Trophoblast cell (in vitro differentiated cells and primary cell): ENCODE results near the gene FAM13A.

ENCODE experiments used
- DNase-seq, 2 donors: peaks; one replicate each; pipeline ENCODE4 v3.0.0-alpha.2; 2016
- H2AFZ ChIP-seq: 2 replicates; pipeline ENCODE4 v1.6.1; 2013; ENCODE audit warnings: low read length, moderate library complexity, mild to moderate bottlenecking; ENCODE audit not compliant: insufficient read depth, poor library complexity
- H2AK5ac ChIP-seq: 2 replicates; pipeline ENCODE4 v1.6.1; 2013; ENCODE audit warnings: mild to moderate bottlenecking, low read length
- H2BK120ac ChIP-seq: 2 replicates; pipeline ENCODE4 v1.6.1; 2013; ENCODE audit warnings: low read length, mild to moderate bottlenecking, moderate library complexity; ENCODE audit not compliant: insufficient read depth, poor library complexity
- H2BK12ac ChIP-seq: 2 replicates; pipeline ENCODE4 v1.6.1; 2013; ENCODE audit warnings: mild to moderate bottlenecking, low read length, moderate library complexity
- H2BK5ac ChIP-seq: 2 replicates; pipeline ENCODE4 v1.6.1; 2013; ENCODE audit warnings: low read length, low read depth, moderate library complexity, mild to moderate bottlenecking; ENCODE audit not compliant: poor library complexity
- H3K14ac ChIP-seq: 2 replicates; pipeline ENCODE4 v1.6.1; 2013; ENCODE audit warnings: mild to moderate bottlenecking, low read length
- H3K18ac ChIP-seq: 2 replicates; pipeline ENCODE4 v1.6.1; 2013; ENCODE audit warnings: mild to moderate bottlenecking, low read length
- H3K23ac ChIP-seq: 2 replicates; pipeline ENCODE4 v1.6.1; 2013; ENCODE audit warnings: low read length
- H3K27ac ChIP-seq: 2 replicates; pipeline ENCODE4 v1.5.1; 2013; ENCODE audit warnings: low read depth, mild to moderate bottlenecking, inconsistent platforms, low read length, moderate library complexity
- H3K27me3 ChIP-seq: 2 replicates; pipeline ENCODE4 v1.6.1; 2013; ENCODE audit warnings: inconsistent platforms, mild to moderate bottlenecking, low read length, moderate library complexity; ENCODE audit not compliant: insufficient read depth
- H3K36me3 ChIP-seq, 2 experiments: 1 replicate in 1 of 2; 2 replicates in 1 of 2; pipeline ENCODE4 v1.6.1; 2013; ENCODE audit warnings: low read length in 2 of 2, mild to moderate bottlenecking in 2 of 2, moderate library complexity in 1 of 2; ENCODE audit not compliant: insufficient read depth in 2 of 2, control insufficient read depth in 1 of 2
- H3K4ac ChIP-seq: 2 replicates; pipeline ENCODE4 v1.6.1; 2013; ENCODE audit warnings: low read depth, mild to moderate bottlenecking, low read length, moderate library complexity
- H3K4me1 ChIP-seq, 2 experiments: 1 replicate in 1 of 2; 2 replicates in 1 of 2; pipeline ENCODE4 v1.6.1; 2013; ENCODE audit warnings: low read length in 2 of 2, mild to moderate bottlenecking in 2 of 2, moderate library complexity in 1 of 2; ENCODE audit not compliant: insufficient read depth in 2 of 2, control insufficient read depth in 1 of 2
- H3K4me2 ChIP-seq: 2 replicates; pipeline ENCODE4 v1.6.1; 2013; ENCODE audit warnings: inconsistent platforms, mild to moderate bottlenecking, low read length, moderate library complexity
- H3K4me3 ChIP-seq: 2 replicates; pipeline ENCODE4 v1.5.1; 2013; ENCODE audit warnings: mild to moderate bottlenecking, low read depth, low read length, inconsistent platforms
- H3K79me1 ChIP-seq: one replicate; pipeline ENCODE4 v1.6.1; 2013; ENCODE audit warnings: low read length
- H3K79me2 ChIP-seq: 2 replicates; pipeline ENCODE4 v1.6.1; 2013; ENCODE audit warnings: low read length, mild to moderate bottlenecking; ENCODE audit not compliant: control insufficient read depth, insufficient read depth, poor library complexity
- H3K9ac ChIP-seq: 2 replicates; pipeline ENCODE4 v1.6.1; 2013; ENCODE audit warnings: mild to moderate bottlenecking, low read length
- H3K9me3 ChIP-seq: 2 replicates; pipeline ENCODE4 v1.6.1; 2013; ENCODE audit warnings: low read depth, mild to moderate bottlenecking, control low read depth, inconsistent platforms, low read length; ENCODE audit not compliant: insufficient read depth
- H4K12ac ChIP-seq: 2 replicates; pipeline ENCODE4 v1.6.1; 2013; ENCODE audit warnings: low read depth, mild to moderate bottlenecking, low read length, moderate library complexity
- H4K8ac ChIP-seq: 2 replicates; pipeline ENCODE4 v1.6.1; 2013; ENCODE audit warnings: low read depth, mild to moderate bottlenecking, low read length, moderate library complexity
- H4K91ac ChIP-seq: one replicate; pipeline ENCODE4 v1.6.1; 2013; ENCODE audit warnings: low read depth, mild to moderate bottlenecking, low read length, moderate library complexity
- WGBS: extraction: QIAGEN DNeasy Blood & Tissue Kit; methylation state at CpG from one replicate; pipeline ENCODE4 v1.1.7; 2013; ENCODE audit warnings: missing lambda C conversion rate; ENCODE audit not compliant: insufficient read length, insufficient coverage; ENCODE audit errors: extremely low coverage; 5-methylcytosine and 5-hydroxymethylcytosine counted together

FAM13A gene

DNA sequence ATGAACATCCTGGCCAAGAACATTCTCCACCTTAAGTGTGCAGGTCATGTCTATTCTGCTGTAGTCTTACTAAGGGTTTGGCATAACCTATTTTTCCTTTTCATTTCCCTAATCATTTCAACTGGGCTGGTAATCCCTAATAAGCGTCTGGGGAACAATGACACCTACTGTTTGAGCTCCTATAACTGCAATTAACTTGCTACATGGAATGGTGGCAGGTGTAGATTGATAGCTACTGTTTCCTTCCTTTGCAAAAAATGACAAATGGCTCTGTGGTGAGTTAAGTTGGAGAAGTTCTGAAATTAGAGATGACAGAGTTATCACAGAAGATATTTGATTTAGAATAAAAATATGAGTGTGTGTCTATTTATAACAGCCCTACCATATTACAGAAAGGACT lies 254.8 kb downstream of the FAM13A start:
- no CpG with 5 or more reads among the region's 1 CpG for WGBS
- no peaks in the 10 kb centered on the region for H3K27me3 ChIP-seq
- no peak for DNase-seq
- no peak overlapping the region for H2AK5ac ChIP-seq
- H3K79me1 ChIP-seq, result no peaks in the 10 kb centered on the region
- H2AFZ ChIP-seq, result no peak overlapping the region
- H2BK120ac ChIP-seq, result no peak overlapping the region
- no peak overlapping the region for H4K8ac ChIP-seq
- H3K23ac ChIP-seq, result no peak overlapping the region
- H3K9me3 ChIP-seq, result no peaks in the 10 kb centered on the region
- H3K14ac ChIP-seq, result no peak overlapping the region
- no peaks in the 10 kb centered on the region for H3K4me1 ChIP-seq
- H3K4me2 ChIP-seq, result no peak overlapping the region
- H3K27ac ChIP-seq, result no peak overlapping the region
- H3K36me3 ChIP-seq, result no peaks in the 10 kb centered on the region
- no peak overlapping the region for H4K12ac ChIP-seq
- H2BK12ac ChIP-seq, result no peak overlapping the region
- no peaks in the 10 kb centered on the region for H3K79me2 ChIP-seq
- no peak overlapping the region for H3K18ac ChIP-seq
- no peak overlapping the region for H3K9ac ChIP-seq
- no peak overlapping the region for H4K91ac ChIP-seq
- H2BK5ac ChIP-seq, result no peak overlapping the region
- no peak overlapping the region for H3K4ac ChIP-seq
- no peak overlapping the region for H3K4me3 ChIP-seq

DNA sequence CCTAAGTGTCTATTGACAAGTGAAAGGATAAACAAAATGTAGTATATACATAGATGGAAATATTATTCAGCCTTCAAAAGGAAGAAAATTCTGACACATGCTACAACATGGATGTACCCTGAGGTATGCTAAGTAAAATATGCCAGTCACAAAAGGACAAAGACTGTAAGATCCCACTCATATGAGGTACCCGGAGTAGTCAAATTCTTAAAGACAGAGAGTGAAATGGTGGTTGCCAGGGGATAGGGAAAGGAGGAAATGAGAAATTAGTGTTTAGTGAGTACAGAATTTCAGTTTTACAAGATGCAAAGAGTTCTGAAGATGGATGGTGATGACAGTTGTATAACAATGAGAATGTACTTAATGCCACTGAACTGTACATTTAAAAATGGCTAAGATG lies 257.1 kb downstream of the FAM13A start:
- WGBS, result no CpG with 5 or more reads among the region's 1 CpG

DNA sequence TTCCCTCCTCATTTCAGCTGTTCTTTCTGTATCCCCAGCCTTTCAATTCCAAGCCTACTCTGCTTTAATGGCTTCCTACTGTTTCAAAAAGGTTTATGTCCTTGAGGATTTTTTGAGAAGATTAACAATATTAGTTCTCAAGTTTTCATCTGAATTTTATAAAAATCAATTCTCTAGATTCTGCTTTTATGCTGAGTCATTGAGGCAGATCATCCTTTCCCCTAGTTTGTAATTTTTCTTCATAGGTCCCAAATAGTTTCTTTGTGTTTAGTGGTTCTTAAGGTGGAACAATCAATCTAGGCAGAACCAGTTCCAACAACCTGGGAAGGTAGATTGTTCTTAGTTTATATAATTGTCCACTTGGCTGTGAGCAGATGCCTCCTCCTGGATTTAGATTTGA lies 259.3 kb downstream of the FAM13A start:
- Histone ChIP-seq H3K27me3 (no peaks in the 10 kb centered on the region), H2AFZ (no peak overlapping the region), H3K27ac (no peak overlapping the region), H3K9ac (no peak overlapping the region), H4K8ac (no peak overlapping the region), H3K4ac (no peak overlapping the region), H3K4me1 (no peaks in the 10 kb centered on the region), H2BK120ac (no peak overlapping the region), H3K79me2 (no peaks in the 10 kb centered on the region), H3K9me3 (no peaks in the 10 kb centered on the region), H3K4me2 (no peak overlapping the region), H2BK5ac (no peak overlapping the region), H3K18ac (no peak overlapping the region), H3K23ac (no peak overlapping the region), H2AK5ac (no peak overlapping the region), H2BK12ac (no peak overlapping the region), H3K36me3 (no peaks in the 10 kb centered on the region), H3K79me1 (no peaks in the 10 kb centered on the region), H3K14ac (no peak overlapping the region), H4K12ac (no peak overlapping the region), H4K91ac (no peak overlapping the region), H3K4me3 (no peak overlapping the region)
- no peak for DNase-seq

More for the DNA sequence above, 257.1 kb downstream of the FAM13A start:
- no peaks in the 10 kb centered on the region for H3K79me2 ChIP-seq
- H4K8ac ChIP-seq, result no peak overlapping the region
- H2BK120ac ChIP-seq, result no peak overlapping the region
- H3K9me3 ChIP-seq, result no peaks in the 10 kb centered on the region
- H3K27me3 ChIP-seq, result no peaks in the 10 kb centered on the region
- H2BK12ac ChIP-seq, result no peak overlapping the region
- H3K9ac ChIP-seq, result no peak overlapping the region
- DNase-seq, result no peak
- no peaks in the 10 kb centered on the region for H3K79me1 ChIP-seq
- no peak overlapping the region for H2AK5ac ChIP-seq
- no peak overlapping the region for H3K14ac ChIP-seq
- H3K4ac ChIP-seq, result no peak overlapping the region
- no peak overlapping the region for H2AFZ ChIP-seq
- no peaks in the 10 kb centered on the region for H3K4me1 ChIP-seq
- H3K4me3 ChIP-seq, result no peak overlapping the region
- no peak overlapping the region for H2BK5ac ChIP-seq
- no peak overlapping the region for H4K12ac ChIP-seq
- no peak overlapping the region for H4K91ac ChIP-seq
- no peak overlapping the region for H3K23ac ChIP-seq
- H3K4me2 ChIP-seq, result no peak overlapping the region
- no peak overlapping the region for H3K27ac ChIP-seq
- H3K36me3 ChIP-seq, result no peaks in the 10 kb centered on the region
- H3K18ac ChIP-seq, result no peak overlapping the region

DNA sequence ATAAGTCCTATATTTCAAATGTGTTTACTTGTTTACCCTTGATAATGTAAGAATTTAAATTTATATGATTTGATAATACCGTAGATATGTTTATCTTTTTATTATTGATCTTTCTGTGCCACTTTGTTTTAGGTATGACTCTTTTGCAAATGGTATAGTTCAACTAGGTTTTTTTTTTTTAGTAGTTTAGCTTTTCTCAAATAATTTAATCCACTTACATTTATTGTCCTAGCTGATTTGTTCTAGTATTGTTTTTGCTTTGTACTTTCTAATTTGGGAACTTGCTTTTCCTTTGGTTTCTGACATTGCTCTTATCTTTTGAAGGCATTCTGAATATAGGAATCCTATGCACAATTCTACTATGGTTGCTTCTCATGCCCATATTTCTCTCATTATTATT lies 260.4 kb downstream of the FAM13A start:
- H3K4me2 ChIP-seq, result no peak overlapping the region
- H4K12ac ChIP-seq, result no peak overlapping the region
- H3K23ac ChIP-seq, result no peak overlapping the region
- no peak overlapping the region for H2BK120ac ChIP-seq
- no peak overlapping the region for H2AFZ ChIP-seq
- H3K14ac ChIP-seq, result no peak overlapping the region
- no peaks in the 10 kb centered on the region for H3K9me3 ChIP-seq
- no peak for DNase-seq
- H3K9ac ChIP-seq, result no peak overlapping the region
- no peak overlapping the region for H3K4me3 ChIP-seq
- no CpG with 5 or more reads among the region's 1 CpG for WGBS
- H3K4me1 ChIP-seq, result no peaks in the 10 kb centered on the region
- H3K79me2 ChIP-seq, result no peaks in the 10 kb centered on the region
- no peak overlapping the region for H3K18ac ChIP-seq
- H3K27ac ChIP-seq, result no peak overlapping the region
- no peaks in the 10 kb centered on the region for H3K36me3 ChIP-seq
- no peak overlapping the region for H4K8ac ChIP-seq
- H2BK12ac ChIP-seq, result no peak overlapping the region
- H3K79me1 ChIP-seq, result peaks cover 2% of the 10 kb centered on the region
- no peak overlapping the region for H2BK5ac ChIP-seq
- no peak overlapping the region for H4K91ac ChIP-seq
- no peak overlapping the region for H3K4ac ChIP-seq
- H2AK5ac ChIP-seq, result no peak overlapping the region
- no peaks in the 10 kb centered on the region for H3K27me3 ChIP-seq

DNA sequence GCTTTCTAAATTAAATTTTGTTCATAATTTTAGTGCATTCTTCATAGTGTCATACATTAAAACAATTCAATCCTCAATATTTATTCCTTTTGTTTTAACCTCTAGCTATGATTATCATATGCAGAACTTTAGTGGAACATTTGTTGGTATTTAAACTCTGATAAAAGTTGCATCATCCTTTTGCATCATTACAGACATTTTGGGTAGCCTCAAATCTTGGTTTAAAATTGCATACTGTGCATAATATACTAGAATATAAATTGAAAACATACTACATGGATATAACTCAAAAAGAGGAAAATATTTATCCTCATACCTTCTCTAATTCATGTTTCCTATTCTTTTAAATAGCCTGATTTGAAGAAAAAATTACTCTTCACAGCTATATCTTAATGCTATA lies 262.0 kb downstream of the FAM13A start:
- Histone ChIP-seq H2BK120ac (no peak overlapping the region), H3K4me3 (no peak overlapping the region), H3K14ac (no peak overlapping the region), H3K9me3 (no peaks in the 10 kb centered on the region), H2AFZ (no peak overlapping the region), H3K79me2 (no peaks in the 10 kb centered on the region), H4K8ac (no peak overlapping the region), H3K4me1 (no peaks in the 10 kb centered on the region), H3K4ac (no peak overlapping the region), H3K27ac (no peak overlapping the region), H3K79me1 (peaks cover 2% of the 10 kb centered on the region), H4K91ac (no peak overlapping the region), H3K27me3 (no peaks in the 10 kb centered on the region), H3K4me2 (no peak overlapping the region), H2AK5ac (no peak overlapping the region), H3K18ac (no peak overlapping the region), H3K9ac (no peak overlapping the region), H3K36me3 (no peaks in the 10 kb centered on the region), H2BK12ac (no peak overlapping the region), H4K12ac (no peak overlapping the region), H3K23ac (no peak overlapping the region), H2BK5ac (no peak overlapping the region)
- DNase-seq, result no peak
